B cell (primary cell): ENCODE results near the gene EFCAB8. TPM values are rescaled to one million over a fixed set of nuclear protein-coding genes. Genes with fewer than 3 reads are reported as not detected.

Experiments used
- ATAC-seq: fragments of 200-7000 bp; cut with Tn5 transposase; one replicate; pipeline ENCODE4 v1.10.0; 2021; ENCODE audit warnings: low read depth, mild to moderate bottlenecking, moderate number of reproducible peaks, moderate library complexity
- CTCF ChIA-PET: fragments of 350-600 bp; sonication (Branson Sonifier 250); formaldehyde crosslinking; loops from one replicate; lab custom pipeline; 2021; ENCODE audit warnings: antibody characterized with exemption, inconsistent platforms; lab: Charles Lee
- POLR2A ChIA-PET: fragments of 350-600 bp; sonication (Branson Sonifier 250); formaldehyde crosslinking; loops from one replicate; lab custom pipeline; 2021; ENCODE audit warnings: antibody characterized with exemption; lab: Charles Lee
- DNase-seq: peaks from one replicate; pipeline ENCODE4 v3.0.0; 2013
- H2AFZ ChIP-seq: 2 replicates; pipeline ENCODE4 v1.6.1; 2012; ENCODE audit warnings: mild to moderate bottlenecking, low read depth, low read length; ENCODE audit not compliant: insufficient read depth, poor library complexity, severe bottlenecking
- H3K27ac ChIP-seq, 2 donors: 1 replicate in 1 of 2; 2 replicates in 1 of 2; pipeline ENCODE4 v1.5.1; 2012 to 2013; ENCODE audit warnings: low read length in 2 of 2, mild to moderate bottlenecking in 2 of 2, moderate library complexity in 1 of 2
- H3K27me3 ChIP-seq, 4 experiments: fragments of 200-600 bp in 1 of 4; sonication (generic) in 1 of 4; replicated peaks in 1 of 4; 1 replicate in 2 of 4; 2 replicates in 2 of 4; pipeline versions ENCODE4 v1.6.1 to v1.7.0; 2013 to 2016; ENCODE audit warnings: low read length in 3 of 4, mild to moderate bottlenecking in 2 of 4, mixed read lengths in 1 of 4, moderate library complexity in 1 of 4; ENCODE audit not compliant: insufficient read depth in 4 of 4, control insufficient read depth in 3 of 4; ENCODE audit errors: control extremely low read depth in 1 of 4
- H3K36me3 ChIP-seq, 2 experiments: replicated peaks in 1 of 2; 1 replicate in 1 of 2; 2 replicates in 1 of 2; pipeline versions ENCODE4 v1.6.1 to v1.7.1; 2013; ENCODE audit warnings: low read length in 1 of 2; ENCODE audit not compliant: insufficient read depth in 2 of 2, control insufficient read depth in 1 of 2; ENCODE audit errors: control extremely low read depth in 1 of 2, extremely low read depth in 1 of 2
- H3K4me1 ChIP-seq, 2 donors: fragments of 200-600 bp in 1 of 2; sonication (generic) in 1 of 2; 1 replicate in 1 of 2; 2 replicates in 1 of 2; pipeline versions ENCODE4 v1.5.1 to v1.6.1; 2013 to 2017; ENCODE audit warnings: low read length in 2 of 2; ENCODE audit not compliant: control insufficient read depth in 2 of 2, insufficient read depth in 2 of 2
- H3K4me2 ChIP-seq: replicated peaks from 2 replicates; pipeline ENCODE3; 2012; ENCODE audit warnings: mild to moderate bottlenecking, low read depth, low read length; ENCODE audit not compliant: poor library complexity, severe bottlenecking
- H3K4me3 ChIP-seq, 5 experiments: fragments of 200-600 bp in 1 of 5; sonication (generic) in 1 of 5; 1 replicate in 3 of 5; 2 replicates in 2 of 5; pipeline versions ENCODE4 v1.5.1 to v1.7.0; 2011 to 2016; ENCODE audit warnings: low read length in 4 of 5, mild to moderate bottlenecking in 4 of 5, low read depth in 2 of 5, control low read depth in 1 of 5, moderate library complexity in 1 of 5; ENCODE audit not compliant: insufficient read depth in 1 of 5; ENCODE audit errors: control extremely low read depth in 1 of 5, extremely low read depth in 1 of 5
- H3K79me2 ChIP-seq: fragments of 200-600 bp; sonication (generic); one replicate; pipeline ENCODE4 v1.6.0; 2016; ENCODE audit warnings: low read length; ENCODE audit not compliant: control insufficient read depth, insufficient read depth
- H3K9ac ChIP-seq: fragments of 200-600 bp; sonication (generic); 2 replicates; pipeline ENCODE4 v1.6.1; 2017; ENCODE audit warnings: mild to moderate bottlenecking, low read length, moderate library complexity
- H3K9me3 ChIP-seq, 3 donors: one replicate each; pipeline versions ENCODE4 v1.6.1 to v1.7.1; 2013; ENCODE audit warnings: low read length in 2 of 3; ENCODE audit not compliant: control insufficient read depth in 2 of 3, insufficient read depth in 1 of 3; ENCODE audit errors: control extremely low read depth in 1 of 3
- H4K20me1 ChIP-seq: 2 replicates; pipeline ENCODE4 v1.6.0; 2012; ENCODE audit warnings: mild to moderate bottlenecking, low read length; ENCODE audit not compliant: insufficient read depth, control insufficient read depth, poor library complexity, severe bottlenecking
- H3K27ac Mint-ChIP-seq: one replicate; pipeline ENCODE4 v1.8.0; 2021; ENCODE audit warnings: mixed read lengths
- H3K27me3 Mint-ChIP-seq: one replicate; pipeline ENCODE4 v1.8.0; 2021; ENCODE audit warnings: mixed read lengths
- H3K4me1 Mint-ChIP-seq: one replicate; pipeline ENCODE4 v1.8.0; 2021; ENCODE audit warnings: mixed read lengths
- H3K4me3 Mint-ChIP-seq: one replicate; pipeline ENCODE4 v1.8.0; 2021; ENCODE audit warnings: mixed read lengths
- H3K9me3 Mint-ChIP-seq: one replicate; pipeline ENCODE4 v1.8.0; 2022; ENCODE audit warnings: mixed read lengths; ENCODE audit not compliant: insufficient read depth
- EZH2 ChIP-seq: IDR thresholded peaks from 2 replicates; pipeline ENCODE4 v1.6.1; 2012; ENCODE audit warnings: borderline replicate concordance, low read depth, mild to moderate bottlenecking, moderate library complexity, low read length; ENCODE audit not compliant: insufficient read depth, poor library complexity, severe bottlenecking
- WGBS: methylation state at CpG from one replicate; pipeline ENCODE4 v1.1.5; 2013; ENCODE audit warnings: missing lambda C conversion rate; ENCODE audit not compliant: insufficient coverage; 5-methylcytosine and 5-hydroxymethylcytosine counted together
- intact Hi-C: fragments of 100-400 bp; cut with micrococcal nuclease; formaldehyde crosslinking; loops from one replicate; pipeline ENCODE4 v1.10.0; 2022
- polyA plus RNA-seq: library from polyadenylated mRNA; depleted of rRNA; stranded (reverse); fragments of >200 nt; gene quantifications from 2 replicates; pipeline ENCODE4 v1.2.3, GENCODE V29; 2012
- total RNA-seq, 2 donors: library from RNA; stranded (reverse); fragments of 120-200 nt in 1 of 2; gene quantifications; 1 replicate in 1 of 2; 2 replicates in 1 of 2; pipeline versions ENCODE4 v1.2.3 to v1.2.4, GENCODE V29; 2013 to 2022
- TF ChIP-seq, protein P1 (sequence below): fragments of 200-600 bp; IDR thresholded peaks from one replicate; pipeline ENCODE4 v1.8.0; 2022; ENCODE audit warnings: antibody characterized with exemption, mild to moderate bottlenecking

Gene EFCAB8
- total and polyA plus RNA-seq, 2 donors (not counting 1 experiment from before 2014, with no cell fraction given) = 0.72 to 2.3 TPM

DNA sequence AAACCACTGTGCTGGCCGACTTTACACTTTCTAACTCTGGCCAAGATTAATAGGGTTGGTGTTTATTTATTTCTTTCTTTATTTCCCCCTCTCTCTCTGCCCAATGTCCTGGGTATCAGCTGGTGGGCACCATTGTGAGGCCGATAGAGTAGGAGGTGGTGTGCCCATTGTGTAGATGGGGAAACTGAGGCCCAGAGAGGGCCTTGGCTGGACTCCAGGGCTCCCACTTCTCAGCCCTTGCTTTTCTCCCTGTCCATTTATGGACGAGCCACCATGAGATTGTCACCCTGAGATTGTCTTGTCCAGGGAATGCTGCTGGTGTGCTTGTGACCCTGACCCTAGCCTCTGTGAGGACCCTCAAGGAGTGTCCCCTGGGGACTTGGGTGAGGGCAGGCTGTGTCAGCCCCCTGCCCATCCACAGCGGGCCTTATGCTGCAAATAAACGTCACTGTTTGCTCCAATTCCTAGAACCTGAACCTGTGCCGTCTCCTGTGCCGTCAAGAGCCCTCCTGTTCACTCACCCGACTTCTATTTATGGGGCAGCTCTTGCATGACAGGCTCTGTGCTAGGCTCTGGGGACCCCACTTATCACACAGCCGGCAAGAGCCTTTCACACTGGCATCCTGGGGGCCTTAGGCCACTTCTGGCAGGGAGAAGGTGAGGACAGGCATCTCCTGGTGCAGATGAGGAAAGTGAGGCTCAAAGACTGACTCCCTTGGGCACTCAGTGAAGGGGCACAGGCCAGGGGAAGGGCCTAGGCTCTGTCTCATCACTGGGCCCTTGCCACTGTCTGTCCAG lies 120.7 kb downstream of the EFCAB8 start:
- H3K27ac Mint-ChIP-seq = no peak overlapping the region
- ChIA-PET CTCF (interaction anchor here (0.9 kb wide), 1 partner anchor 78 kb away, joined by 3 read pairs; no protein-coding TSS in a partner anchor), POLR2A (no interaction called here)
- DNase-seq = no peak
- Histone ChIP-seq H3K4me2 (no peak overlapping the region), H3K27me3 (no peaks in the 10 kb centered on the region), H3K9ac (no peak overlapping the region), H2AFZ (no peak overlapping the region), H4K20me1 (no peaks in the 10 kb centered on the region), H3K36me3 (no peaks in the 10 kb centered on the region), H3K9me3 (peaks cover 0 to 18% (median 0%) of the 10 kb centered on the region in 3 donors), H3K4me3 (no peak overlapping the region), H3K27ac (no peak overlapping the region), H3K79me2 (no peaks in the 10 kb centered on the region), H3K4me1 (no peaks in the 10 kb centered on the region)
- H3K9me3 Mint-ChIP-seq = no peaks in the 10 kb centered on the region
- WGBS = 100% methylated on average over 6 of the region's 9 CpGs
- H3K4me1 Mint-ChIP-seq = peaks cover 3% of the 10 kb centered on the region
- no peak overlapping the region for H3K4me3 Mint-ChIP-seq
- no peak for ATAC-seq
- H3K27me3 Mint-ChIP-seq = no peaks in the 10 kb centered on the region
- no peak for TF ChIP-seq EZH2
- TF ChIP-seq, protein P1, sequence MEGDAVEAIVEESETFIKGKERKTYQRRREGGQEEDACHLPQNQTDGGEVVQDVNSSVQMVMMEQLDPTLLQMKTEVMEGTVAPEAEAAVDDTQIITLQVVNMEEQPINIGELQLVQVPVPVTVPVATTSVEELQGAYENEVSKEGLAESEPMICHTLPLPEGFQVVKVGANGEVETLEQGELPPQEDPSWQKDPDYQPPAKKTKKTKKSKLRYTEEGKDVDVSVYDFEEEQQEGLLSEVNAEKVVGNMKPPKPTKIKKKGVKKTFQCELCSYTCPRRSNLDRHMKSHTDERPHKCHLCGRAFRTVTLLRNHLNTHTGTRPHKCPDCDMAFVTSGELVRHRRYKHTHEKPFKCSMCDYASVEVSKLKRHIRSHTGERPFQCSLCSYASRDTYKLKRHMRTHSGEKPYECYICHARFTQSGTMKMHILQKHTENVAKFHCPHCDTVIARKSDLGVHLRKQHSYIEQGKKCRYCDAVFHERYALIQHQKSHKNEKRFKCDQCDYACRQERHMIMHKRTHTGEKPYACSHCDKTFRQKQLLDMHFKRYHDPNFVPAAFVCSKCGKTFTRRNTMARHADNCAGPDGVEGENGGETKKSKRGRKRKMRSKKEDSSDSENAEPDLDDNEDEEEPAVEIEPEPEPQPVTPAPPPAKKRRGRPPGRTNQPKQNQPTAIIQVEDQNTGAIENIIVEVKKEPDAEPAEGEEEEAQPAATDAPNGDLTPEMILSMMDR = no peak
- intact Hi-C loops = no loop called here
